Choroid plexus epithelial cell (primary cell): ENCODE results near the gene DPH7.

Experiments
- DNase-seq: peaks from one replicate; pipeline ENCODE4 v3.0.0-alpha.2; 2010; ENCODE audit warnings: low read depth
- H3K4me3 ChIP-seq: 2 replicates; pipeline ENCODE4 v1.5.1; 2011; ENCODE audit warnings: low read depth, mild to moderate bottlenecking, control low read depth, low read length, moderate library complexity
- TF ChIP-seq, protein P1 (sequence below): conservative IDR thresholded peaks from 2 replicates; pipeline ENCODE4 v1.5.1; 2011; ENCODE audit warnings: low read depth, mild to moderate bottlenecking, control low read depth, inconsistent platforms, low read length, moderate library complexity

Gene DPH7

GRCh38 chr9:137619240-137620047 is 40.7 kb upstream of the DPH7 start:
- DNase-seq: peak; percentile 64
- TF ChIP-seq, protein P1, sequence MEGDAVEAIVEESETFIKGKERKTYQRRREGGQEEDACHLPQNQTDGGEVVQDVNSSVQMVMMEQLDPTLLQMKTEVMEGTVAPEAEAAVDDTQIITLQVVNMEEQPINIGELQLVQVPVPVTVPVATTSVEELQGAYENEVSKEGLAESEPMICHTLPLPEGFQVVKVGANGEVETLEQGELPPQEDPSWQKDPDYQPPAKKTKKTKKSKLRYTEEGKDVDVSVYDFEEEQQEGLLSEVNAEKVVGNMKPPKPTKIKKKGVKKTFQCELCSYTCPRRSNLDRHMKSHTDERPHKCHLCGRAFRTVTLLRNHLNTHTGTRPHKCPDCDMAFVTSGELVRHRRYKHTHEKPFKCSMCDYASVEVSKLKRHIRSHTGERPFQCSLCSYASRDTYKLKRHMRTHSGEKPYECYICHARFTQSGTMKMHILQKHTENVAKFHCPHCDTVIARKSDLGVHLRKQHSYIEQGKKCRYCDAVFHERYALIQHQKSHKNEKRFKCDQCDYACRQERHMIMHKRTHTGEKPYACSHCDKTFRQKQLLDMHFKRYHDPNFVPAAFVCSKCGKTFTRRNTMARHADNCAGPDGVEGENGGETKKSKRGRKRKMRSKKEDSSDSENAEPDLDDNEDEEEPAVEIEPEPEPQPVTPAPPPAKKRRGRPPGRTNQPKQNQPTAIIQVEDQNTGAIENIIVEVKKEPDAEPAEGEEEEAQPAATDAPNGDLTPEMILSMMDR: peak; percentile 1
- H3K4me3 ChIP-seq: peak overlapping the region; percentile 78

DNA sequence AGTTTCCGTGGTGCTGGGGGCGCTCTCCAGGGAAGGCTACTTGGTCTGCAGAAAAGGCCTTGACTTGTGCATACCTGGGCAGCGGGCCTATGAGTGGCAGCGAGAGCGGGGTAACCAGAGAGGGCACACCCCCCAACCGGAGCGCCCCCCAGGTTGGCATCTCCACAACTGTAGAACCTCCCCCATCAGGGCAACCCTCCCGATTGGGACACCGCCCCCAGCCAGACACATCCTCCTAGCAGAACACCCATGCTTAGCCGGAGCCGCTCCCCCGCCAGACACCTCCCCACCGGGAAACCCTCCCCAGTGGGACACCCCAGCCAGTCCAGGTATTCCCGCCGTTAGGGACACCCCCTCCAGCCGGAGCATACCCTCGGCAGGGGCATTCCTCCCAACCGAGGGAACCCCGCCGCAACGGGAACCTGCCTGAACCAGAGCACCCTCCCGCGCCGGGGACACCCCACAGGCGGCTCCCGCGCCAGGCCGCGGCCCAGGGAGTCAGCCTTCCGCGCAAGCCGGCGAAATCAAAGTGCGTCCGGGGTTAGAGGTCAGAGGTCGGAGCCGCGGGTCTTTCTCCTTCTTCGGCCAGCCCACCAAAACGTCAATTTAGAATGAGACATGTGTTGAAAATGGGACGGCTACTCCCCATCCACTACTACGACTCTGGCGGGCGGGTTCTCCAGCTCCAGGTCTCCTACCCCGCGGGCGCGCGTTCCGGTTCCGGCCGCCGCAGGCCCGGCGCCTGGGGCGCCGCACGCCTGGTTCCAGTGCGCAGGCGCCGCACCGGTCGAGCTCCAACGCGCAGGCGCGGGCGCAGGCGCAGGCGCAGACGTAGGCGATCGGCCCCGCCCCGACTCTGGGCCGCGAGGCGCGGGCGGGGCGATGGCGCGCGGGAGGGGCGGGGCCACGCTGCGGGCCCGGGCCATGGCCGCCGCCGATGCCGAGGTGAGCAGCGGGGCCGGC is 39.7 kb upstream of the DPH7 start, which contains the start of gene EHMT1:
TSS of gene EHMT1 (plus strand) at position 901 of the 963 bp plus-strand sequence. CDS start at position 925, 24 bp downstream.
- peak within 1 kb of the TSS; percentile 96 for H3K4me3 ChIP-seq
- TF ChIP-seq, protein P1: peak; percentile 6
- peak; percentile 84 for DNase-seq

GRCh38 chr9:137615387-137615871 is 36.7 kb upstream of the DPH7 start:
- no peak for DNase-seq
- no peak overlapping the region for H3K4me3 ChIP-seq
- TF ChIP-seq, protein P1: no peak

GRCh38 chr9:137614631-137615386 is 36.1 kb upstream of the DPH7 start:
- H3K4me3 ChIP-seq: no peak overlapping the region
- TF ChIP-seq, protein P1: no peak
- DNase-seq: no peak

DNA sequence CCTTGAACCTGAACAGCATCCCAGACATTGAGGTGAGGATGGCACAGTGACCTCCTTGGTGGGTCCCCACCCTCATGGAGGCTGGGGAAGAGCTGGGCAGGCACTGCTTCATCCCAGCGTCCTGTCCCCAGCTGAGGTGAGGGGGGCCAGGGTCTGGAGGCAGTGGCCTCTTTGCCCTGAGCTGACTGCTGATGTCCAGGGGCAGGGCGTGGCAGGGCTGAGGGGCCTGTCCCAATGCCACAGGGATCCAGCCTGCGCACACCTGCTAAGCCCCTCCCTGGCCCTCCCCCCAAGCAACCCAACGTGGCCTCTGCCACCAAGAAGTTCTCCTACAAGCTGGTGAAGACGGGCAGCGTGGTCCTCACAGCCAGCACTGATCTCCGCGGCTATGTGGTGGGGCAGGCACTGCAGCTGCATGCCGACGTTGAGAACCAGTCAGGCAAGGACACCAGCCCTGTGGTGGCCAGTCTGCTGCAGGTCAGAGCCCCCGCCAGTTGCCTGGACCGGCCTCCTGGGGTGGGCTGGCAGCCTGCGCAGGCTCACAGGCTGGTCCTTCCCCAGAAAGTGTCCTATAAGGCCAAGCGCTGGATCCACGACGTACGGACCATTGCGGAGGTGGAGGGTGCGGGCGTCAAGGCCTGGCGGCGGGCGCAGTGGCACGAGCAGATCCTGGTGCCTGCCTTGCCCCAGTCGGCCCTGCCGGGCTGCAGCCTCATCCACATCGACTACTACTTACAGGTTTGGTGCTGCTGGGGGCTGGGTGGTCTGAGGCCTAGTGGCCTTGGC is 35.2 kb upstream of the DPH7 start:
- no peak overlapping the region for H3K4me3 ChIP-seq
- TF ChIP-seq, protein P1: no peak

DNA sequence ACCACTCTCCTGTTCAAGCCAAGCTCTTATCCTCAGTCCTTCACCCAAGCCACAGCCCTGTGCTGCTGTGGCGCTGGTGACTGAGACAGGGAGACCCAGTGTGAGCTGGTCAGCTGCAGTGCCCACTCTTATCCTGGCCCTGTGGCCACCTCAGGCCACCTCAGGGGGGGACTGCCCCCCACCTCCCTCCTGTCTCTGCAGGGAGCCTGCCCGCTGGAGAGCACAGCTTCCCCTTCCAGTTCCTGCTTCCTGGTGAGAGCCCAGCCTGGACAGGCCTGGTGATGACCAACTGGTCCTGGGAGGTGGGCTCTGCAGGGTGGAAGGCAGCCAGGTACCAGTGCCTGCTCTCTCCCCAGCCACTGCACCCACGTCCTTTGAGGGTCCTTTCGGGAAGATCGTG is 34.5 kb upstream of the DPH7 start:
- TF ChIP-seq, protein P1: no peak
- DNase-seq: no peak
- no peak overlapping the region for H3K4me3 ChIP-seq

More for the DNA sequence above, 35.2 kb upstream of the DPH7 start:
- DNase-seq: no peak
